A673 (cell line): ENCODE measurements around the gene ANKRD28. TPM values are rescaled to one million over a fixed set of nuclear protein-coding genes. Genes with fewer than 3 reads are reported as not detected.
A peak's percentile ranks its signal among the peaks of the same experiment; 100 is the strongest.

Experiments used
- BruUV-seq: library from RNA; stranded (reverse); fragments of 400-500 nt; replicated peaks from 2 replicates; lab custom pipeline; 2021; lab: Mats Ljungman, UMichigan
- CTCF ChIA-PET: fragments of 300-600 bp; sonication (Branson Sonifier 250); formaldehyde crosslinking; loops from one replicate; lab custom pipeline; 2022; ENCODE audit warnings: antibody characterized with exemption; lab: Charles Lee
- POLR2A ChIA-PET: fragments of 300-600 bp; sonication (Branson Sonifier 250); formaldehyde crosslinking; loops from one replicate; lab custom pipeline; 2022; ENCODE audit warnings: antibody characterized with exemption; ENCODE audit not compliant: low non-redundant PET; lab: Charles Lee
- DNase-seq: peaks from one replicate; pipeline ENCODE4 v3.0.0-alpha.2; 2015; ENCODE audit warnings: low spot score
- H3K27ac ChIP-seq: fragments of 200-600 bp; sonication (generic); 2 replicates; pipeline ENCODE4 v1.5.1; 2016; ENCODE audit warnings: mixed run types, low read depth, mild to moderate bottlenecking, mixed read lengths, antibody characterized with exemption, low read length; ENCODE audit not compliant: poor library complexity, severe bottlenecking
- H3K27me3 ChIP-seq: fragments of 200-600 bp; sonication (generic); replicated peaks from 2 replicates; pipeline ENCODE4 v1.6.1; 2017; ENCODE audit warnings: mixed run types, low read depth, mild to moderate bottlenecking, mixed read lengths, antibody characterized with exemption, low read length; ENCODE audit not compliant: insufficient read depth, poor library complexity
- H3K36me3 ChIP-seq: fragments of 200-600 bp; sonication (generic); 2 replicates; pipeline ENCODE4 v1.6.1; 2016; ENCODE audit warnings: mixed run types, mild to moderate bottlenecking, mixed read lengths, antibody characterized with exemption, low read length; ENCODE audit not compliant: insufficient read depth, poor library complexity, severe bottlenecking
- H3K4me1 ChIP-seq: fragments of 200-600 bp; sonication (generic); 2 replicates; pipeline ENCODE4 v1.6.1; 2017; ENCODE audit warnings: mixed run types, mild to moderate bottlenecking, mixed read lengths, antibody characterized with exemption, low read length; ENCODE audit not compliant: insufficient read depth, poor library complexity, severe bottlenecking
- H3K4me3 ChIP-seq: fragments of 200-600 bp; sonication (generic); 2 replicates; pipeline ENCODE4 v1.5.1; 2016; ENCODE audit warnings: low read depth, mixed run types, mild to moderate bottlenecking, mixed read lengths, low read length; ENCODE audit not compliant: poor library complexity, severe bottlenecking
- H3K9me3 ChIP-seq: fragments of 200-600 bp; sonication (generic); 2 replicates; pipeline ENCODE4 v1.6.1; 2016; ENCODE audit warnings: mixed run types, low read depth, mild to moderate bottlenecking, mixed read lengths, antibody characterized with exemption, low read length; ENCODE audit not compliant: poor library complexity, severe bottlenecking
- EZH2 ChIP-seq: fragments of 200-600 bp; sonication (generic); IDR thresholded peaks from 2 replicates; pipeline ENCODE4 v1.6.1; 2017; ENCODE audit warnings: borderline replicate concordance, low read depth, mild to moderate bottlenecking, mixed read lengths, antibody characterized with exemption, low read length; ENCODE audit not compliant: poor library complexity, severe bottlenecking
- intact Hi-C: fragments of 100-400 bp; cut with micrococcal nuclease; formaldehyde crosslinking; loops from one replicate; pipeline ENCODE4 v1.10.0; 2022; ENCODE audit not compliant: unreplicated experiment
- total RNA-seq: library from RNA; stranded (reverse); gene quantifications from 2 replicates; pipeline ENCODE4 v1.2.3, GENCODE V29; 2021
- TF ChIP-seq, protein P1 (sequence below): fragments of 300-800, 200-600 bp; sonication (generic); conservative IDR thresholded peaks from 2 replicates; pipeline ENCODE4 v1.5.1; 2017; ENCODE audit warnings: low read depth, mild to moderate bottlenecking, antibody characterized with exemption, low read length, moderate library complexity, mixed read lengths

Gene ANKRD28
- total RNA-seq, 1 experiment from 2014 or later = 29.9 TPM

DNA sequence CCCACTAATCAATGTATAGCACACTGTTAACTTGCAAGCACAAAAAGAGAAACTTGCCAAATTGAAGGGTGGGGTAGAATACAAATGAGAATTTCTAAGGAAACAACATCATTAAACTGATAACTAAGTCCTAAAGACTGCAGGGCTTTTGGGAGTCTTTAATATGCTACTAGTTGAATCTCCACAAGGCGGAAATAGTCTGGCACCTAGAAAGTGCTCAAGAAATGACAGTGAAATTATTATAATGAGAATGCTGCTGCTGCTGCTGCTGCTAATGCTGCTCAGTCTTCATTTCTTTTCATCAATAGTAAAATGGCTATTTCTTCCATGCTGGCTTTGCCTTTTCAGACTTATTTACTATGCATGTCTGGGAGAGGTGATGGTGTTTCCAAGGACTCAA, 104.4 kb downstream of the ANKRD28 start:
- BruUV-seq = no TSS peak
- TF ChIP-seq EZH2 = no peak
- TF ChIP-seq, protein P1, sequence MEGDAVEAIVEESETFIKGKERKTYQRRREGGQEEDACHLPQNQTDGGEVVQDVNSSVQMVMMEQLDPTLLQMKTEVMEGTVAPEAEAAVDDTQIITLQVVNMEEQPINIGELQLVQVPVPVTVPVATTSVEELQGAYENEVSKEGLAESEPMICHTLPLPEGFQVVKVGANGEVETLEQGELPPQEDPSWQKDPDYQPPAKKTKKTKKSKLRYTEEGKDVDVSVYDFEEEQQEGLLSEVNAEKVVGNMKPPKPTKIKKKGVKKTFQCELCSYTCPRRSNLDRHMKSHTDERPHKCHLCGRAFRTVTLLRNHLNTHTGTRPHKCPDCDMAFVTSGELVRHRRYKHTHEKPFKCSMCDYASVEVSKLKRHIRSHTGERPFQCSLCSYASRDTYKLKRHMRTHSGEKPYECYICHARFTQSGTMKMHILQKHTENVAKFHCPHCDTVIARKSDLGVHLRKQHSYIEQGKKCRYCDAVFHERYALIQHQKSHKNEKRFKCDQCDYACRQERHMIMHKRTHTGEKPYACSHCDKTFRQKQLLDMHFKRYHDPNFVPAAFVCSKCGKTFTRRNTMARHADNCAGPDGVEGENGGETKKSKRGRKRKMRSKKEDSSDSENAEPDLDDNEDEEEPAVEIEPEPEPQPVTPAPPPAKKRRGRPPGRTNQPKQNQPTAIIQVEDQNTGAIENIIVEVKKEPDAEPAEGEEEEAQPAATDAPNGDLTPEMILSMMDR = no peak
- ChIA-PET POLR2A (no interaction called here), CTCF (no interaction called here)
- intact Hi-C loops = no loop called here
- Histone ChIP-seq H3K9me3 (no peaks in the 10 kb centered on the region), H3K27me3 (no peaks in the 10 kb centered on the region), H3K4me3 (no peak overlapping the region), H3K36me3 (peaks cover 9% of the 10 kb centered on the region), H3K4me1 (no peaks in the 10 kb centered on the region), H3K27ac (no peak overlapping the region)
- DNase-seq = peak; percentile 24

DNA sequence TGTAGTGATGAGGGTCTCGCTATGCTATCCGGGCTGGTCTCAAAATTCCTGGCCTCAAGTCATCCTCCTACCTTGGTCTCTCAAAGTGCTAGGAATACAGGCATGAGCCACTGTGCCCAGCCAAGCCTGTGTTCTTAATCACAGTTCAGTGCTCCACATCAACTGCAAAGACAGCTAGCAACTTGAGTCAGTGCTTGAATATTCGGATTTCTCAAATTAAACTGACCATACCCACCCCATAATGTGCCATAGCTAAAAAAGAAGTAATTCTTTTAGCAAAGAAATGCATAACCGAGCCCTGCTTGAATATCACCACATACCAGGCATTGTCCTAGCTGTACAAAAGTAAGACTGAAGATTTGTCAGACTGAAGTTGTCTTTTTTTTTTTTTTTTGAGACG, 107.0 kb downstream of the ANKRD28 start:
- ChIA-PET POLR2A (no interaction called here), CTCF (no interaction called here)
- Histone ChIP-seq H3K36me3 (peaks cover 9% of the 10 kb centered on the region), H3K9me3 (no peaks in the 10 kb centered on the region), H3K4me1 (no peaks in the 10 kb centered on the region), H3K4me3 (no peak overlapping the region), H3K27me3 (no peaks in the 10 kb centered on the region), H3K27ac (no peak overlapping the region)
- intact Hi-C loops = no loop called here
- no peak for DNase-seq
- TF ChIP-seq, protein P1 = no peak
- no peak for TF ChIP-seq EZH2
- no TSS peak for BruUV-seq

DNA sequence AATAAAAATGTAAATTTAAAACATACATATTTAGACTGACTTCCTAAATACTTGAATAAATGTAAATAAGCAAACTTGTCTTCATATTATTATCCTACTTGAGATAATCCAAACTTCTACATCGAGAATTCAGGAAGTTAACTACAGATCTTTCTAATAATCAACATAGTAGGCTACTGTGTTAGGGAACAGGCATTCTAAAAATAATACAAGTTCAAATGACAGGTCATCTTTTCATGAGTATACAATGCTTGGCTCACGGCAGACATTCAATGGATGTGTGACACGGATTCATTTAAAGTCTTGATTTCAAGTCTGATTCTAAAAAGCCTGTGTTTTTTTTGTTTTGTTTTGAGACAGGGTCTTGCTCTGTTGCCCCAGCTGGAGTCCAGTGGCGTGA, 107.5 kb downstream of the ANKRD28 start:
- Histone ChIP-seq H3K27me3 (no peaks in the 10 kb centered on the region), H3K36me3 (peaks cover 11% of the 10 kb centered on the region), H3K27ac (no peak overlapping the region), H3K4me1 (no peaks in the 10 kb centered on the region), H3K4me3 (no peak overlapping the region), H3K9me3 (no peaks in the 10 kb centered on the region)
- no TSS peak for BruUV-seq
- ChIA-PET POLR2A (no interaction called here), CTCF (no interaction called here)
- no peak for DNase-seq
- intact Hi-C loops = no loop called here
- no peak for TF ChIP-seq EZH2
- TF ChIP-seq, protein P1 = no peak
